Measurements from ENCODE around the gene EVI5.
A peak's percentile ranks its signal among the peaks of the same experiment; 100 is the strongest.

Gene EVI5

DNA sequence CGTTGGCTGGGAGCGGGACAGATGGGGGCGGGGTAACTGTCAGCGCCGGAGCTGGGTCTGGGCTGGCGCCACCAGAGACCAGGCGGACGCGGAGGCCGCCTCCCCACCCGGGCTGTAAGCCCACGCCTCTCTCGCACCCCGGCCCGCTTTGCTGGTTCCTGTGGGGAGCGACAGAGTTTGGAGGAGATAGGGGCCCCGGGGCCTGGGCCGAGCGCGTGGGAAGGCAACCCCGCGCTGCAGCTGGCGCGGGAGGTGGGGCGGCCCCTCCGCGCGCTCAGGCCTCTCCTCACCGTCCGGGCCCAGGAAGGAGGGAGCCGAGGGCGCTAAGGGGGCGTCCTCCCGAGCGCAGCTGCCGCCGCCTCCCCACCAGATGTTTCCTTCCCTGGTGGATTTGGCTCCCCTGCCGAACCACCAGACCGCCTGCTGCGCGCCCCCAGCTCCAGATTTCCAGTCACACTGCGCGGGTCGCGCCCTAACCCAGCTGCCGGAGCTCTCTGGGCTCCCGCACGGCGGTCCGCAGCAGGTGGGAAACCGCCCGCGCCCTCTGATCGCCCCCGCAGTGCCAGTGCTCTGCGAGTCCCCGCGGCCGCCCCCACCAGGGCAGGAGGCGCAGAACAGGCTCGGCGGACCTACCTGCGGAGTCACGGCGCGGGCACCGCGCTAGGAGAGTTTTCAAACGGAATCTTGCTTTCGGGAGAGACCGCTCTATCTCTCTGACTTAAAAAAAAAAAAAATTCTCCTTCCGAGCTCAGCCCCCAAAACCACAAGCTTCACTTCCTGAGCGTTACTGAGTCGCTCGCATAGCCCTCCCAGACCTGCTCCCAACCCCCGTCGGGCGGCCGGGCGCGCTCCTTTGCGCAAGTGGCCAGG is 299.3 kb downstream of the EVI5 start:
- peaks cover 11% of the 10 kb centered on the region for H3K4me1 ChIP-seq (ENCODE audit: control insufficient read depth, insufficient read depth, low read length)
- H3K4me3 ChIP-seq (ENCODE audit: low read length): peak overlapping the region; percentile 60
- H3K27me3 ChIP-seq (ENCODE audit: control insufficient read depth, insufficient read depth, low read length): peaks cover 42% of the 10 kb centered on the region
- H3K36me3 ChIP-seq (ENCODE audit: control insufficient read depth, insufficient read depth, low read length): no peaks in the 10 kb centered on the region
- no peak overlapping the region for H3K27ac ChIP-seq (ENCODE audit: low read depth, low read length)
- no peak overlapping the region for H3K9ac ChIP-seq (ENCODE audit: low read length)

DNA sequence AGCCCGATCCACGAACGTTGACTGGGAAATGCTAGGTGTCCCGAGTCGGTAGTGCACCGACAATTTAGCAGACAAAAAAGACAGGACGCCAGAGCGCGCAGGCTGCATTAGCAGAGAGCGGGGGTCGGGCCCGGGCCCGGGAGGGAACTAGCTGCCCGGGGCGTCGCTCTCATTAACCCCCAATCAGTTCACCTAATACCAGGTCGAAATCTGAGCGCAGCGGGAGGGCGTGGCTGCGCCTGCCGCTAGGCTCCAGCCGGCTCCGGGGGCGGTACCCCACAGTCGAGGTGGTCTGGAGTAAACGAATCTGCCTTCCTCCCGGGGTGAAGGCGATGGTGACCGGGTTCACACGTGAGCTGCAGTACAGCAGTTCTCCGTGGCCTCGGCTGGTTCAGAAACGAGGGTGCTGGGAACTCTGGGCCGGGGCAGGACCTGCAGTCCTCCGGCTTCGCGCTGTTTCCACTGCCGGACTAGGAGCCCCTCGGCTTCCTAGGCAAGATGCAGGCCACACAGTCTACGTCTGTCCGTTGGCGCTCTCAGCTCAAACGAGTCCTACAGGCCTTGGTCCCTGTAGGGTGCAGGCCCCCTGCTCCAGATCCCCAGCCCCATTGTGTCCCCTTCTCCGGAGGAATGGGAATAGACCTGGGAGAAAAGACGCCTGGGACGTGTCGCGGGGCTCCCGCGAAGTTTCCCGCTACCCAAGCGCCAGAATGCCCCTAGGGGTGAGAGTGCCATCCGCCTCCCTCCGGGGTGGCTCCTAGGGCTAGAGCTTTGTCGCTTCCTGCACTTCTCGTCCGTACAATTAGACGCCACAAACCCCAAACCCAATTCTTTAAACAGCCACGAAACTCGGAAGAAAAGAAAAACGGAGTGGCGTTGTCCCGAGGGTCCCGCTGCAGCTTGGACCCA is 300.2 kb downstream of the EVI5 start:
- Histone ChIP-seq H3K27me3 (ENCODE audit: control insufficient read depth, insufficient read depth, low read length) (peaks cover 49% of the 10 kb centered on the region), H3K36me3 (ENCODE audit: control insufficient read depth, insufficient read depth, low read length) (no peaks in the 10 kb centered on the region), H3K4me1 (ENCODE audit: control insufficient read depth, insufficient read depth, low read length) (peaks cover 11% of the 10 kb centered on the region), H3K27ac (ENCODE audit: low read depth, low read length) (no peak overlapping the region), H3K4me3 (ENCODE audit: low read length) (peak overlapping the region; percentile 60), H3K9ac (ENCODE audit: low read length) (no peak overlapping the region)

DNA sequence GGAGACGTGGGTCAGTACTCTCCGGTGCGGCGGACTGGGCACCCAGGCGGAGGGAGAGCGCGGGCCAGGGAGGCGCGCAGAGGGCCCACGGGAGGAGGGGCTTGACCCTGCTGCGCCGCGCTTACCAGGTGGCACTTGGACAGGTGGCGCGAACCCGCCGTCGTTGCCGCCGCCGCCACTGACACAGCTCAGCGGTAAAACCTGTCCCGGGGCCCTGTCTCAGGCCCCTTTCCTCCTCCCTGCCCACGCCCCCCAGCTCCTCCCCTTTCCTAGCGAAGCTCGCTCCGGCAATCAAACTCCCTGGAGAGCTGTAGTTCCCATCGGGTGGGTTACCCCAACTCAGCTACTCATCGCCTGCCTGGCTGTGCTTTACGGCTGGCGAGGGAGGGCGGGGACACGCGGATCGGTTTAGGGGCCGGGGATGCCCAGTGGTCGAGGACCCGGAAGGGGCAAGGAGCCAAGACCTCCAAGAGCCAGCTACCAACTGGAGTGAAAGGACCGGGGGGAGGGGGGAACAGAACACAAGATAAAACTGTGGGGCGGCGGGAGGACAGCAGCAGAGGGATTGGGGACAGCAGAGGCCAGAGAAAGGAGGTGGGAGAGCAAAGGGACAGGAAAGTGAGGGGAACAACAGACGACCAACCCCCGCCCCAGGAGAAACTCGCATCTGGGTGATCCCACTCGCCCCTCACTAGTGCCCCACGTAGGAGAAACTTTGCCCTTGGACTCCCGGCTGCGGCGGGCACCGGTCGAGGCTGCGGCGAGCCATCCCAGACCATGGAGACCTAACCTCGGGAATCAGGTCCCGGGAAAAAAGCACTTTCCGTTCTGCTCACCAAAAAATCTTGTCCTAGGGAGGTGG is 301.1 kb downstream of the EVI5 start:
- peaks cover 49% of the 10 kb centered on the region for H3K27me3 ChIP-seq (ENCODE audit: control insufficient read depth, insufficient read depth, low read length)
- peaks cover 11% of the 10 kb centered on the region for H3K4me1 ChIP-seq (ENCODE audit: control insufficient read depth, insufficient read depth, low read length)
- no peaks in the 10 kb centered on the region for H3K36me3 ChIP-seq (ENCODE audit: control insufficient read depth, insufficient read depth, low read length)
- H3K27ac ChIP-seq (ENCODE audit: low read depth, low read length): no peak overlapping the region
- no peak overlapping the region for H3K9ac ChIP-seq (ENCODE audit: low read length)
- H3K4me3 ChIP-seq (ENCODE audit: low read length): peak overlapping the region; percentile 60

DNA sequence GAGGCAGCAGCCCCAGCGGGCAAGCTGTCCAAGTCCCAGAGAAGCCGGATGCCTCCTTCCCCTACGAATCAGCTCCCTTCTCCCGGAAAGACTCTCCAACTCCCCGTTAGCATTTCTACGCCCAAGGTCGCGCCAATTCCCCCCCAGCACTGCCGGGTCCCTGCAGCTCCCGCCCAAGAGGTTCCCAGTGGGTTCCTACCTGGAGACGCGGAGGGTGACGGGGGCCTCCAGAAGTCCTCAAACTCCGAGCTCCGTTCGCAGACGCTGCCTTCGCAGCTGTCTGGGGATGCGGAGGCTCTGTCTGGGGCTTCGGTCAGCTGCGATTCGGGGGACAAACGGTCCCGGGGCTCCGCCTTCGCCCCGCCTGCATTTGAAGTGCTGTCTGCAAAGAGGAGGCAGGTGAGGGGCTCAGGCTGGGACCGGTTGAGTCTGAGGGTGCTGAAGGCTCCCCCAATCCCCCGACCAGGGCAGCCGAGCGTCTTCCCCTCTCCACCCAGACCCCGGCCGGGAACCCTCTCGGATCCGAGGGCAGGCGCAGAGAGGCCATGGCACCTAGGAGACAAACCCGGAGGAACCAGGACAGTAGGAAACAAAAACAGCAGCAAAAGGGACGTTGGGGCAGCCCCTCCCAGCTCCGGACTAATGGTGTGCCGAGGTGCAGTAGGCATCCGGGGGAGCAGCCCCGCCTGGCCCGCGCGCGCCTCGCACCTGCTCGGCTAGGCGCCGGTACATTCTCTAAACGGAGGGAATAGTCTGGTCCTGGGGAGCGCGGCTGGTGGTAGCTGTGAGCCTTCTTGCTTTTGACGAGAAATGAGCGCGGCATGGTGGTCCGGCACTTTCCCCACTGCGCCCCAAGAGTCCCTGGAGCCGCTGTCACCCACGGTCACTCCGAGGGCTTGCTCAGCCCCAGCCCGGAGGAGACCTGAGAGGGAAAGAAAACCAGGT is 302.0 kb downstream of the EVI5 start:
- H3K9ac ChIP-seq (ENCODE audit: low read length): no peak overlapping the region
- peaks cover 49% of the 10 kb centered on the region for H3K27me3 ChIP-seq (ENCODE audit: control insufficient read depth, insufficient read depth, low read length)
- no peaks in the 10 kb centered on the region for H3K36me3 ChIP-seq (ENCODE audit: control insufficient read depth, insufficient read depth, low read length)
- peaks cover 11% of the 10 kb centered on the region for H3K4me1 ChIP-seq (ENCODE audit: control insufficient read depth, insufficient read depth, low read length)
- H3K4me3 ChIP-seq (ENCODE audit: low read length): peak overlapping the region; percentile 60
- H3K27ac ChIP-seq (ENCODE audit: low read depth, low read length): no peak overlapping the region

DNA sequence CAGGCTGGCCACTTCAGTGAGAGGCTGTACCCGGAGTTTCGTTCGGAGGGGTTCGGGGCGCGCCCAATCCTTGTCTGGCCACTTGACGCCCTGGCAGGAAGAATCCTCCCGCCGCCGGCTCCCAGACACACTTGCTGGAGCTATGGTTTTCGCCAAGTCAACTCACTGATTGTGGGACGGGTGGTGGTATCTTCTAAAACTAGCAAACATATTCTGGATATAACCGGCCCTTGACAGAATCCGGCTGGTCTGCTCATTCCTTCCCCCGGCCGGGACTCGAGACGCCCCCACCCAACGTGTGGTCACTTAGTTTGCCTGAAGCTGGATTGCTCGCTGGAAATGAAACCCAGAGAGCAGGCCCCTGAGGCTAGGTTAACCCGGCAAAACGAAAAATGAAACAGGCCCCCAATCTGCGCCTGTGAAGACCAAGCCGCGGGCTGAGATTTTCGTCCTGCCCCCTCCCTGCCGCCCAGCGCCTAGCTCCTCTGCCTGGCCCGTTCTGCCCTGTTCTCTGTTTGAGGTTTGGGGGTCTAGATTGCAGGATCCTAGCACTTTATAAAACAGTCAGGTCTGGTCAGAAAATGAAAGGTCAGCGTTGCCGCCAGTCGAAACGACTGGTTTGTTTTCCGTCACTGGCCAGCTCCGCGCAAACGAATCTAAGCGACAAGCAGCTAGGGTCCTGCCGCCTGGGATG is 302.8 kb downstream of the EVI5 start:
- Histone ChIP-seq H3K4me1 (ENCODE audit: control insufficient read depth, insufficient read depth, low read length) (peaks cover 11% of the 10 kb centered on the region), H3K27ac (ENCODE audit: low read depth, low read length) (no peak overlapping the region), H3K4me3 (ENCODE audit: low read length) (peak overlapping the region; percentile 60), H3K27me3 (ENCODE audit: control insufficient read depth, insufficient read depth, low read length) (peaks cover 49% of the 10 kb centered on the region), H3K36me3 (ENCODE audit: control insufficient read depth, insufficient read depth, low read length) (no peaks in the 10 kb centered on the region), H3K9ac (ENCODE audit: low read length) (no peak overlapping the region)

DNA sequence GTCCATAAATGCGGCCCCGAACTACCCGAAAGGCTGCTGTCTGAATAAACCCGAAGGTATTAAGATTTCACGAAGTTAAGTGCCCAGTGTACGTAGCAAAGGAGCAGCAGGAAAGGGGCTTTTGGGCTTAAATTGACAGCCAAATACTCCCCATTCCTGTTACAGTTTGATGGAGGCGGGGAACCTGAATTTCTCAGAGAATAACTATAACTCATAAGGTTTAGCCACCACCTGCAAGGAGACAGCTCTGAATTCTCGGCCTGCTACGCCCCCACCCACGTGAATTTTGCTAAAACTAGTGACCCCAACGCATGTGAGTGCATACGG is 303.3 kb downstream of the EVI5 start:
- Histone ChIP-seq H3K36me3 (ENCODE audit: control insufficient read depth, insufficient read depth, low read length) (no peaks in the 10 kb centered on the region), H3K27ac (ENCODE audit: low read depth, low read length) (no peak overlapping the region), H3K4me3 (ENCODE audit: low read length) (peak overlapping the region; percentile 60), H3K27me3 (ENCODE audit: control insufficient read depth, insufficient read depth, low read length) (peaks cover 49% of the 10 kb centered on the region), H3K4me1 (ENCODE audit: control insufficient read depth, insufficient read depth, low read length) (peaks cover 11% of the 10 kb centered on the region), H3K9ac (ENCODE audit: low read length) (no peak overlapping the region)

DNA sequence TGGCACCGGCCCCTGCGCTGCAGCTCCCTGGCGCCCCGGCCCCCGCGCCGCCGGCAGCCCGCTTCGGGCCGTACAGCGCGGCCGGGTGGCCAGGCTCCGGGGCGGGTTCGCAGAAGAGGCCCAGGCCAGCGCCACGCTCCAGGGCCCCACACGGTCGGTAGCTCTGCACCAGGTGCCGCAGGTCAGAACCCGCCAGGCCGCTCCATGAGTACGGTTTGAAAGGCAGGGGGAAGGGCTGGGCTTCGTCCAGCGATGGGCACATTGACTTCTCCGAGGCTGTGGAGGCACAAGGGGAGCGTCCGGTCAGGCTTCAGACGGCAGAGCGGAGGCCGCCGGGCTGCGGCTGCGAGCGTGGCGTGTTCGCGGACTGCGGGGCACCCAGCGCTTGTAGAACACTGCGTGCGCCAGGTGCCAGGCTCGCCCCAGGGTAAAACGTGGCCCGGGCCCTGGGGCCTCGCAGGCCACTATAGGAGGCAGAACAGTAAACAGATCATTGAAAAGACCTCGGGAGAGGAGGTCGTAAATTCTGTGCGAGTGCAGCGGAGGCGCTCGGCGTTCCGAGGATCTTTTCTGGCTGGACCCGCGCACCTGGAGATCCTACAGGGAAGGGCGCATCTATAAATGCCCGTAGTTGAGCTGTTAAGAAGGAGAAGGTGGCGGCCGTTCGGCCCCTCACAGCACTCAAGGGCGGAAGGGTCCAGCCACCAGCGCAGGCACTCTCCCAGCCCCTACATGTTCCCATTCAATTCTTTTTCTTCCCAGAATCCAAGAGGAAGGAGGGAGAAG is 303.9 kb downstream of the EVI5 start:
- H3K27me3 ChIP-seq (ENCODE audit: control insufficient read depth, insufficient read depth, low read length): peaks cover 49% of the 10 kb centered on the region
- H3K27ac ChIP-seq (ENCODE audit: low read depth, low read length): no peak overlapping the region
- no peaks in the 10 kb centered on the region for H3K36me3 ChIP-seq (ENCODE audit: control insufficient read depth, insufficient read depth, low read length)
- no peak overlapping the region for H3K9ac ChIP-seq (ENCODE audit: low read length)
- peaks cover 11% of the 10 kb centered on the region for H3K4me1 ChIP-seq (ENCODE audit: control insufficient read depth, insufficient read depth, low read length)
- peak overlapping the region; percentile 35 for H3K4me3 ChIP-seq (ENCODE audit: low read length)

DNA sequence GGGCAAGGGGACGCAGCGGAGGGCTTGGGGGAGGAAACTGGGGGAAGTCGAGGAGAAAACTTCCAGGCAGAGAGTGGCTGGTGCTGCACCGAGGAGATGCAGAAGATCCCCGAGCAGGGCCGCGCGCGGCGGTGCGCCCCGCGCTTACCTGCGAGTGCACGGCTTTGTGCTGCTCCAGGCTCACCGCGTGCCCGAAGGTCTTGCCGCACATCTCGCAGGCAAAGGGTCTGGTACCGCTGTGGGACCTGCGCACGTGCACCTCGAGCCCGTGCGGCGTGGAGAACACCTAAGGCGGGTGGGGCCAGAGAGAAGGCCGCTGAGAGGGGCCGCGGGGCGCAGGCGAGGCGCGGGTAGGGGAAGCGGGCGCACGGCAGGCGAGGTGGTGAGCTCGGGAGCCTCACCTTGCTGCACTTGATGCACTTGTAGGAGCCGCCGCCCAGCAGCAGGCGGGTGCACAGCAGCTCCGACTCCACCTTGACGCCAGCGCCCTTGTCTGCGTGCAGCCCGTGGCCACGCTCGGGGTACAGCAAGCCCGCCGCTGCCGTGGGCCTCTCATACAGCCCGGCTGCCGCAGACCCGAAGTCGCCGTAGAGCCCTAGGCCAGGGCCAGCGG is 304.6 kb downstream of the EVI5 start:
- H3K27ac ChIP-seq (ENCODE audit: low read depth, low read length): no peak overlapping the region
- H3K4me3 ChIP-seq (ENCODE audit: low read length): no peak overlapping the region
- H3K36me3 ChIP-seq (ENCODE audit: control insufficient read depth, insufficient read depth, low read length): no peaks in the 10 kb centered on the region
- H3K9ac ChIP-seq (ENCODE audit: low read length): no peak overlapping the region
- H3K27me3 ChIP-seq (ENCODE audit: control insufficient read depth, insufficient read depth, low read length): peaks cover 48% of the 10 kb centered on the region
- H3K4me1 ChIP-seq (ENCODE audit: control insufficient read depth, insufficient read depth, low read length): peaks cover 11% of the 10 kb centered on the region

DNA sequence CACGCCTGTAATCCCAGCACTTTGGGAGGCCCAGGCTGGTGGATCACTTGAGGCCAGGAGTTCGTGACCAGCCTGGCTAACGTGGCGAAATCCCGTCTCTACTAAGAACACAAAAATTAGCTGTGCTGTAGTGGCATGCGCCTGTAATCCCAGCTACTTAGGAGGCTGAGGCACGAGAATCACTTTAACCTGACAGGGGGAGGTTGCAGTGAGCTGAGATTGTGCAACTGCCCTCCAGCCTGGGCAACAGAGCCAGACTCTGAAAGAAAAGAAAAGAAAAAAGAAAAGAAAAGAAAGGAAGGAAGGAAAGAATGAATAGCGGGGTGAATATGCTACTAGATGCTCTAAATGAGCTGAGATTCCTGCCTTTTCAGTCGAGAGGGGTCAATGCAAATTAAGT is 305.3 kb downstream of the EVI5 start:
- no peak overlapping the region for H3K9ac ChIP-seq (ENCODE audit: low read length)
- no peaks in the 10 kb centered on the region for H3K36me3 ChIP-seq (ENCODE audit: control insufficient read depth, insufficient read depth, low read length)
- H3K27ac ChIP-seq (ENCODE audit: low read depth, low read length): no peak overlapping the region
- H3K27me3 ChIP-seq (ENCODE audit: control insufficient read depth, insufficient read depth, low read length): peaks cover 41% of the 10 kb centered on the region
- H3K4me1 ChIP-seq (ENCODE audit: control insufficient read depth, insufficient read depth, low read length): peaks cover 9% of the 10 kb centered on the region
- no peak overlapping the region for H3K4me3 ChIP-seq (ENCODE audit: low read length)

DNA sequence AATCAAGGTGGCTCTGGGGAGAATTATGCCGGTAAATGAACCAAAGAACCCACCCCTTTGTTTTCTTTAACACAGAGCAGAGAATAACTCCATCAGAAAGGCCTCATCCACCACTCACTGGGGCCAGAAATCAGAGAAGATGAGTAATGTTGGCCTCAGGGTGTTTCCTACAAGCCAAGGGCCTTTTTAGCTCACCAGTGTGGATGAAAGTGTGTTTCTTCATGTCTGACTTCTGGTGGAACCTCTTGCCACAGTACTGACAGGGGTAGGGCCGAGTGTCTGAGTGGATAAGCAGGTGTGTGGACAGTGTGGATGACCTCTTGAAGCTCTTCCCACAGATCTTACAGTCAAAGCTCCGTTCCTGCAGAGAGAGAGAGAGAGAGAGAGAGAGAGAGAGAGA is 306.5 kb downstream of the EVI5 start:
- peaks cover 4% of the 10 kb centered on the region for H3K4me1 ChIP-seq (ENCODE audit: control insufficient read depth, insufficient read depth, low read length)
- no peak overlapping the region for H3K9ac ChIP-seq (ENCODE audit: low read length)
- no peak overlapping the region for H3K4me3 ChIP-seq (ENCODE audit: low read length)
- H3K36me3 ChIP-seq (ENCODE audit: control insufficient read depth, insufficient read depth, low read length): no peaks in the 10 kb centered on the region
- H3K27me3 ChIP-seq (ENCODE audit: control insufficient read depth, insufficient read depth, low read length): peaks cover 33% of the 10 kb centered on the region
- H3K27ac ChIP-seq (ENCODE audit: low read depth, low read length): no peak overlapping the region
